DMS114 treated with DMSO at 0.1 percent for 48 hours (cell line): ENCODE data around the gene UTS2B.

Experiments
- DNase-seq: peaks from one replicate; lab custom pipeline; 2025; ENCODE audit not compliant: unreplicated experiment; lab: John Stamatoyannopoulos, UW

The UTS2B gene

GRCh38 chr3:191327526-191327925 lies 2.8 kb downstream of the UTS2B start:
- DNase-seq = no peak

- no peak for DNase-seq
Observed at GRCh38 chr3:191324936-191325335, 5.4 kb downstream of the UTS2B start.

GRCh38 chr3:191321019-191321767 lies 9.1 kb downstream of the UTS2B start:
- no peak for DNase-seq

- no peak for DNase-seq
Observed at GRCh38 chr3:191320316-191320715, 10.0 kb downstream of the UTS2B start.

- DNase-seq = no peak
Observed at GRCh38 chr3:191316876-191317603, 13.3 kb downstream of the UTS2B start.

GRCh38 chr3:191314109-191314728 lies 16.1 kb downstream of the UTS2B start:
- no peak for DNase-seq

GRCh38 chr3:191313296-191313695 lies 17.0 kb downstream of the UTS2B start:
- DNase-seq = no peak

GRCh38 chr3:191307341-191307740 lies 23.0 kb downstream of the UTS2B start:
- DNase-seq = no peak

- no peak for DNase-seq
Observed at GRCh38 chr3:191306428-191306827, 23.9 kb downstream of the UTS2B start.

GRCh38 chr3:191303596-191303995 lies 26.7 kb downstream of the UTS2B start:
- DNase-seq = no peak

- no peak for DNase-seq
Observed at GRCh38 chr3:191302451-191302850, 27.9 kb downstream of the UTS2B start.

GRCh38 chr3:191301782-191302411 lies 28.4 kb downstream of the UTS2B start:
- no peak for DNase-seq

GRCh38 chr3:191301017-191301416 lies 29.3 kb downstream of the UTS2B start:
- no peak for DNase-seq

GRCh38 chr3:191300422-191300821 lies 29.9 kb downstream of the UTS2B start:
- DNase-seq = no peak

- no peak for DNase-seq
Observed at GRCh38 chr3:191298846-191299245, 31.5 kb downstream of the UTS2B start.

- no peak for DNase-seq
Observed at GRCh38 chr3:191296041-191296541, 34.2 kb downstream of the UTS2B start.

- DNase-seq = no peak
Observed at GRCh38 chr3:191294291-191294690, 36.0 kb downstream of the UTS2B start.

GRCh38 chr3:191292243-191293015 lies 37.9 kb downstream of the UTS2B start:
- DNase-seq = no peak

- no peak for DNase-seq
Observed at GRCh38 chr3:191290311-191291025, 39.9 kb downstream of the UTS2B start.

GRCh38 chr3:191283400-191283799 lies 46.9 kb downstream of the UTS2B start:
- no peak for DNase-seq
